Sigmoid colon (tissue), 4 donors: ENCODE results near the gene AXIN1.

ENCODE experiments used
- EP300 ChIP-seq, 4 donors: sonication (generic); formaldehyde crosslinking; IDR thresholded peaks; one replicate each; pipeline ENCODE4 v1.6.1; 2017; ENCODE audit warnings: antibody characterized with exemption in 4 of 4
- POLR2A ChIP-seq, 2 donors: fragments of 450-650 bp; IDR thresholded peaks; one replicate each; pipeline ENCODE4 v1.6.1; 2016; ENCODE audit warnings: antibody characterized with exemption in 2 of 2, mild to moderate bottlenecking in 2 of 2, moderate library complexity in 2 of 2
- POLR2AphosphoS5 ChIP-seq, 4 donors: sonication (generic); formaldehyde crosslinking; IDR thresholded peaks; one replicate each; pipeline ENCODE4 v1.6.1; 2017; ENCODE audit warnings: antibody characterized with exemption in 4 of 4
- TF ChIP-seq, protein P1 (sequence below), 4 experiments: fragments of 450-650 bp in 3 of 4; fragments of 200-600 bp in 1 of 4; IDR thresholded peaks; one replicate each; pipeline ENCODE4 v1.5.1; 2016 to 2019; ENCODE audit warnings: antibody characterized with exemption in 4 of 4, mild to moderate bottlenecking in 3 of 4, moderate library complexity in 2 of 4

DNA sequence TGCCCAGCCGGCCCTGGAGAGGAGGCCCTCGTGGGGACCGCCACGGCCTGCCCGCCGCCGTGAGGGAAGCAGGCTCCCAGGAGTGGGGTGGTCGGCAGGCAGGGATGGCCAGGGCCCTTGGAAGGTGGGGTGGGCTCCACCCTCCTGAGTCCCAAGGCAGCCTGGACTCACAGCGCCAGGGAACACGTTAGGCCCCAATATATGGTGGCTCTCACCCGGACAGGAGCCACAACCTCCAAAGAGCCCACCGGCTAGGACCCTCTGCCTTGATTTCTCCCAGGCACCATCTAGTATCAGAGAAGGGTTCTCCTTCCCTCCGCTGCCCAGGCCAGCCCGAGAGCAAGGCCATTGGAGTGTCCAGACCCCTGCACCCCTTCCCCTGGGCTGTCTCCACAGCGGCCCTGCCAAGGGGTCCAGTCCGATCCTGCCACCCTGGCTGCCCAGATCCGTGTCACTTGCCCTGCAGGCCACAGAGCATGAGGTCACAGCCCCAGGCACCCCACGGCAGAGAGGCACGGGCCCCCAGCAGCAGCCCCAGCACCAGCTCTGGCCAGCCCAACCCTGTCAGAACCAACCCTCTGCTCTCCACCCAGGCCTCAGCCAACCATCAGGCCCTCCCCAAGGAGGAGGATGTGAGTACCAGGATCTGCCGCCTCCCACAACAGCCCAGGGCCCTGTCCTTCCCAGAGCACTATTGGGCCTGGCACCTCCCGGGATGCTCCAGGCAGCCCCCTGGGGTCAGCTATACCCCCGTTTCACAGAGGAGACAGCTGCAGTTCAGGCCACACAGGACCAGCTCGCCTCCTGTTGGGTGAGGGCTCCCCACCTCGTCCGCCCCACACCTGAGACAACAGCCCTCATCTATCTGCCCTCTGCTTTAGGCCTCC lies 1.1 kb upstream of the AXIN1 start:
- TF ChIP-seq POLR2A (IDR thresholded peaks at IDR 0.05) (no peak), EP300 (IDR thresholded peaks at IDR 0.05) (no peak), POLR2AphosphoS5 (IDR thresholded peaks at IDR 0.05) (no peak)
- TF ChIP-seq, protein P1, sequence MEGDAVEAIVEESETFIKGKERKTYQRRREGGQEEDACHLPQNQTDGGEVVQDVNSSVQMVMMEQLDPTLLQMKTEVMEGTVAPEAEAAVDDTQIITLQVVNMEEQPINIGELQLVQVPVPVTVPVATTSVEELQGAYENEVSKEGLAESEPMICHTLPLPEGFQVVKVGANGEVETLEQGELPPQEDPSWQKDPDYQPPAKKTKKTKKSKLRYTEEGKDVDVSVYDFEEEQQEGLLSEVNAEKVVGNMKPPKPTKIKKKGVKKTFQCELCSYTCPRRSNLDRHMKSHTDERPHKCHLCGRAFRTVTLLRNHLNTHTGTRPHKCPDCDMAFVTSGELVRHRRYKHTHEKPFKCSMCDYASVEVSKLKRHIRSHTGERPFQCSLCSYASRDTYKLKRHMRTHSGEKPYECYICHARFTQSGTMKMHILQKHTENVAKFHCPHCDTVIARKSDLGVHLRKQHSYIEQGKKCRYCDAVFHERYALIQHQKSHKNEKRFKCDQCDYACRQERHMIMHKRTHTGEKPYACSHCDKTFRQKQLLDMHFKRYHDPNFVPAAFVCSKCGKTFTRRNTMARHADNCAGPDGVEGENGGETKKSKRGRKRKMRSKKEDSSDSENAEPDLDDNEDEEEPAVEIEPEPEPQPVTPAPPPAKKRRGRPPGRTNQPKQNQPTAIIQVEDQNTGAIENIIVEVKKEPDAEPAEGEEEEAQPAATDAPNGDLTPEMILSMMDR (IDR thresholded peaks at IDR 0.05), result no peak
